ENCODE results near the gene PSAT1. TPM values are rescaled to one million over a fixed set of nuclear protein-coding genes. Genes with fewer than 3 reads are reported as not detected.

PSAT1 gene
- total RNA-seq, 6 experiments from 2014 or later, result 56.5 to 102 (median 61.9) TPM

- H3K36me3 Mint-ChIP-seq (ENCODE audit: low read depth), result peaks cover 5% of the 10 kb centered on the region; the same call in 1 of the 2 replicates
- H3K4me3 Mint-ChIP-seq, result peak overlapping the region; percentile 94
- peaks cover 1% of the 10 kb centered on the region for H3K27me3 Mint-ChIP-seq (ENCODE audit: insufficient read depth)
- no peak for DNase-seq
- H3K9me3 Mint-ChIP-seq, result no peaks in the 10 kb centered on the region
- H3K27ac Mint-ChIP-seq, result peak overlapping the region; percentile 86
- peaks cover 44% of the 10 kb centered on the region for H3K4me1 Mint-ChIP-seq (ENCODE audit: low read depth)
- no peak for TF ChIP-seq CTCF (IDR thresholded peaks at IDR 0.05)
Measured at GRCh38 chr9:78297672-78297961, 692 bp downstream of the PSAT1 start.

- peaks cover 5% of the 10 kb centered on the region; the same call in 1 of the 2 replicates for H3K36me3 Mint-ChIP-seq (ENCODE audit: low read depth)
- no peak for TF ChIP-seq CTCF (IDR thresholded peaks at IDR 0.05)
- peak overlapping the region; percentile 86 for H3K27ac Mint-ChIP-seq
- H3K9me3 Mint-ChIP-seq, result no peaks in the 10 kb centered on the region
- DNase-seq, result no peak
- peaks cover 44% of the 10 kb centered on the region for H3K4me1 Mint-ChIP-seq (ENCODE audit: low read depth)
- peaks cover 1% of the 10 kb centered on the region for H3K27me3 Mint-ChIP-seq (ENCODE audit: insufficient read depth)
- H3K4me3 Mint-ChIP-seq, result peak overlapping the region; percentile 94
Measured at GRCh38 chr9:78298046-78298765, 1.3 kb downstream of the PSAT1 start.

- H3K9me3 Mint-ChIP-seq, result no peaks in the 10 kb centered on the region
- peaks cover 44% of the 10 kb centered on the region for H3K4me1 Mint-ChIP-seq (ENCODE audit: low read depth)
- H3K27me3 Mint-ChIP-seq (ENCODE audit: insufficient read depth), result peaks cover 1% of the 10 kb centered on the region
- H3K4me3 Mint-ChIP-seq, result no peak overlapping the region
- no peak for TF ChIP-seq CTCF (IDR thresholded peaks at IDR 0.05)
- H3K27ac Mint-ChIP-seq, result no peak overlapping the region
- DNase-seq, result no peak
- peaks cover 5% of the 10 kb centered on the region for H3K36me3 Mint-ChIP-seq (ENCODE audit: low read depth)
Measured at GRCh38 chr9:78300209-78300608, 3.3 kb downstream of the PSAT1 start.

- Mint-ChIP-seq H3K4me1 (ENCODE audit: low read depth) (peaks cover 33% of the 10 kb centered on the region), H3K27ac (peak overlapping the region; percentile 8; the same call in 1 of the 2 replicates), H3K9me3 (no peaks in the 10 kb centered on the region), H3K4me3 (no peak overlapping the region), H3K27me3 (ENCODE audit: insufficient read depth) (peaks cover 1% of the 10 kb centered on the region; the same call in 1 of the 2 replicates), H3K36me3 (ENCODE audit: low read depth) (peaks cover 5% of the 10 kb centered on the region)
- DNase-seq, result no peak
- TF ChIP-seq CTCF (IDR thresholded peaks at IDR 0.05), result no peak
Measured at GRCh38 chr9:78301466-78301865, 4.5 kb downstream of the PSAT1 start.

- TF ChIP-seq CTCF (IDR thresholded peaks at IDR 0.05), result no peak
- peaks cover 11% of the 10 kb centered on the region for H3K36me3 Mint-ChIP-seq (ENCODE audit: low read depth)
- H3K4me1 Mint-ChIP-seq (ENCODE audit: low read depth), result peaks cover 21% of the 10 kb centered on the region
Measured at GRCh38 chr9:78303377-78304062, 6.6 kb downstream of the PSAT1 start.

More at GRCh38 chr9:78303377-78304062, 6.6 kb downstream of the PSAT1 start:
- DNase-seq, result no peak
- Mint-ChIP-seq H3K27ac (no peak overlapping the region), H3K27me3 (ENCODE audit: insufficient read depth) (no peaks in the 10 kb centered on the region), H3K9me3 (no peaks in the 10 kb centered on the region), H3K4me3 (no peak overlapping the region)

All from HFFc6 (cell line).